ENCODE data around the gene RNF208. TPM values are rescaled to one million over a fixed set of nuclear protein-coding genes. Genes with fewer than 3 reads are reported as not detected.

RNF208 gene
- total and polyA plus RNA-seq, 9 of the 15 experiments (the other 6 are each of a cell fraction or from before 2014, with no cell fraction given): 0.15 to 6.9 (median 0.50) TPM; not detected in 2

- peak; percentile 44 to 96 (median 81); a peak in 4 of 6 replicates for TF ChIP-seq ZBTB11 (CRISPR knock-in tag; IDR thresholded peaks at IDR 0.05)
- TF ChIP-seq MTA3 (IDR thresholded peaks at IDR 0.05; ENCODE audit: borderline replicate concordance): peak; percentile 55; the same call in 1 of the 2 replicates
- TF ChIP-seq BHLHE40 (IDR thresholded peaks at IDR 0.05; ENCODE audit: low read length): peak; percentile 83
- TF ChIP-seq SP1 (CRISPR knock-in tag; IDR thresholded peaks at IDR 0.05): peak; percentile 69
- TF ChIP-seq TRIM24 (IDR thresholded peaks at IDR 0.05): peak in 1 of 2 experiments; percentile 46; a peak in 2 of 4 replicates
- TF ChIP-seq EGR1 (conservative IDR thresholded peaks at IDR 0.05): 0 out of 2 replicates have a peak, but pooled peaks have one; percentile 25
- TF ChIP-seq ZFX (CRISPR knock-in tag; IDR thresholded peaks at IDR 0.05): peak; percentile 27; the same call in 1 of the 2 replicates
- TF ChIP-seq, protein P1, sequence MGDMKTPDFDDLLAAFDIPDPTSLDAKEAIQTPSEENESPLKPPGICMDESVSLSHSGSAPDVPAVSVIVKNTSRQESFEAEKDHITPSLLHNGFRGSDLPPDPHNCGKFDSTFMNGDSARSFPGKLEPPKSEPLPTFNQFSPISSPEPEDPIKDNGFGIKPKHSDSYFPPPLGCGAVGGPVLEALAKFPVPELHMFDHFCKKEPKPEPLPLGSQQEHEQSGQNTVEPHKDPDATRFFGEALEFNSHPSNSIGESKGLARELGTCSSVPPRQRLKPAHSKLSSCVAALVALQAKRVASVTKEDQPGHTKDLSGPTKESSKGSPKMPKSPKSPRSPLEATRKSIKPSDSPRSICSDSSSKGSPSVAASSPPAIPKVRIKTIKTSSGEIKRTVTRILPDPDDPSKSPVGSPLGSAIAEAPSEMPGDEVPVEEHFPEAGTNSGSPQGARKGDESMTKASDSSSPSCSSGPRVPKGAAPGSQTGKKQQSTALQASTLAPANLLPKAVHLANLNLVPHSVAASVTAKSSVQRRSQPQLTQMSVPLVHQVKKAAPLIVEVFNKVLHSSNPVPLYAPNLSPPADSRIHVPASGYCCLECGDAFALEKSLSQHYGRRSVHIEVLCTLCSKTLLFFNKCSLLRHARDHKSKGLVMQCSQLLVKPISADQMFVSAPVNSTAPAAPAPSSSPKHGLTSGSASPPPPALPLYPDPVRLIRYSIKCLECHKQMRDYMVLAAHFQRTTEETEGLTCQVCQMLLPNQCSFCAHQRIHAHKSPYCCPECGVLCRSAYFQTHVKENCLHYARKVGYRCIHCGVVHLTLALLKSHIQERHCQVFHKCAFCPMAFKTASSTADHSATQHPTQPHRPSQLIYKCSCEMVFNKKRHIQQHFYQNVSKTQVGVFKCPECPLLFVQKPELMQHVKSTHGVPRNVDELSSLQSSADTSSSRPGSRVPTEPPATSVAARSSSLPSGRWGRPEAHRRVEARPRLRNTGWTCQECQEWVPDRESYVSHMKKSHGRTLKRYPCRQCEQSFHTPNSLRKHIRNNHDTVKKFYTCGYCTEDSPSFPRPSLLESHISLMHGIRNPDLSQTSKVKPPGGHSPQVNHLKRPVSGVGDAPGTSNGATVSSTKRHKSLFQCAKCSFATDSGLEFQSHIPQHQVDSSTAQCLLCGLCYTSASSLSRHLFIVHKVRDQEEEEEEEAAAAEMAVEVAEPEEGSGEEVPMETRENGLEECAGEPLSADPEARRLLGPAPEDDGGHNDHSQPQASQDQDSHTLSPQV (IDR thresholded peaks at IDR 0.05): peak; percentile 82
- TF ChIP-seq, protein P2, sequence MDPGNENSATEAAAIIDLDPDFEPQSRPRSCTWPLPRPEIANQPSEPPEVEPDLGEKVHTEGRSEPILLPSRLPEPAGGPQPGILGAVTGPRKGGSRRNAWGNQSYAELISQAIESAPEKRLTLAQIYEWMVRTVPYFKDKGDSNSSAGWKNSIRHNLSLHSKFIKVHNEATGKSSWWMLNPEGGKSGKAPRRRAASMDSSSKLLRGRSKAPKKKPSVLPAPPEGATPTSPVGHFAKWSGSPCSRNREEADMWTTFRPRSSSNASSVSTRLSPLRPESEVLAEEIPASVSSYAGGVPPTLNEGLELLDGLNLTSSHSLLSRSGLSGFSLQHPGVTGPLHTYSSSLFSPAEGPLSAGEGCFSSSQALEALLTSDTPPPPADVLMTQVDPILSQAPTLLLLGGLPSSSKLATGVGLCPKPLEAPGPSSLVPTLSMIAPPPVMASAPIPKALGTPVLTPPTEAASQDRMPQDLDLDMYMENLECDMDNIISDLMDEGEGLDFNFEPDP (CRISPR knock-in tag; IDR thresholded peaks at IDR 0.05): no peak
- 0 out of 2 replicates have a peak, but pooled peaks have one; percentile 28 for TF ChIP-seq HNRNPL (IDR thresholded peaks at IDR 0.05; ENCODE audit: low read depth, low read length)
- TF ChIP-seq XRCC4 (IDR thresholded peaks at IDR 0.05; ENCODE audit: extremely low read depth, insufficient read depth, insufficient read length): no peak
- peak; percentile 19; the same call in 1 of the 2 replicates for TF ChIP-seq NCOA1 (IDR thresholded peaks at IDR 0.05; ENCODE audit: low read depth)
Observed at GRCh38 chr9:137217276-137218211, 4.5 kb downstream of the RNF208 start (continued).

All from K562 (cell line).